Natural killer cell (primary cell): ENCODE results near the gene FBXL19. TPM values are rescaled to one million over a fixed set of nuclear protein-coding genes. Genes with fewer than 3 reads are reported as not detected.
A peak's percentile ranks its signal among the peaks of the same experiment; 100 is the strongest.

Experiments
- ATAC-seq, 3 donors: fragments of 150-1000 bp in 2 of 3; fragments of 200-7000 bp in 1 of 3; cut with Tn5 transposase; 1 replicate in 1 of 3; 2 replicates in 2 of 3; pipeline ENCODE4 v1.10.0; 2021; ENCODE audit warnings: mild to moderate bottlenecking in 2 of 3, moderate library complexity in 2 of 3
- DNase-seq, 2 donors: peaks; one replicate each; pipeline versions ENCODE4 v3.0.0 to v3.0.0-alpha.2; 2013 to 2021; ENCODE audit warnings: mixed read lengths in 1 of 2
- H3K27ac ChIP-seq: one replicate; pipeline ENCODE4 v1.5.1; 2013; ENCODE audit warnings: mild to moderate bottlenecking, low read length
- H3K27me3 ChIP-seq: one replicate; pipeline ENCODE4 v1.6.1; 2013; ENCODE audit warnings: low read length; ENCODE audit not compliant: control insufficient read depth, insufficient read depth
- H3K36me3 ChIP-seq: one replicate; pipeline ENCODE4 v1.6.1; 2013; ENCODE audit warnings: low read length; ENCODE audit not compliant: control insufficient read depth, insufficient read depth
- H3K4me1 ChIP-seq: one replicate; pipeline ENCODE4 v1.6.1; 2013; ENCODE audit warnings: low read length; ENCODE audit not compliant: control insufficient read depth, insufficient read depth
- H3K4me3 ChIP-seq: one replicate; pipeline ENCODE4 v1.5.1; 2013; ENCODE audit warnings: low read length
- H3K9me3 ChIP-seq: one replicate; pipeline ENCODE4 v1.6.1; 2013; ENCODE audit warnings: low read length; ENCODE audit not compliant: control insufficient read depth, insufficient read depth
- H3K27ac Mint-ChIP-seq, 2 donors: one replicate each; pipeline ENCODE4 v1.8.0; 2022; ENCODE audit warnings: mild to moderate bottlenecking in 2 of 2, mixed read lengths in 2 of 2, moderate library complexity in 1 of 2
- H3K27me3 Mint-ChIP-seq, 2 donors: one replicate each; pipeline ENCODE4 v1.8.0; 2022; ENCODE audit warnings: low read depth in 2 of 2, mixed read lengths in 2 of 2
- H3K36me3 Mint-ChIP-seq: one replicate; pipeline ENCODE4 v1.8.0; 2022; ENCODE audit warnings: mixed read lengths
- H3K4me1 Mint-ChIP-seq, 2 donors: one replicate each; pipeline ENCODE4 v1.8.0; 2022; ENCODE audit warnings: mixed read lengths in 2 of 2
- H3K4me3 Mint-ChIP-seq: one replicate; pipeline ENCODE4 v1.8.0; 2022; ENCODE audit warnings: mild to moderate bottlenecking, moderate library complexity, mixed read lengths
- H3K9me3 Mint-ChIP-seq, 2 donors: one replicate each; pipeline ENCODE4 v1.8.0; 2022; ENCODE audit warnings: mixed read lengths in 2 of 2
- CTCF ChIP-seq: fragments of 200-600 bp; IDR thresholded peaks from one replicate; pipeline ENCODE4 v1.8.0; 2022; ENCODE audit warnings: antibody characterized with exemption
- whole genome bisulfite sequencing: methylation state at CpG from one replicate; pipeline ENCODE4 v1.1.7; 2013; ENCODE audit warnings: missing lambda C conversion rate; ENCODE audit not compliant: insufficient coverage; 5-methylcytosine and 5-hydroxymethylcytosine counted together
- intact Hi-C: fragments of 100-400 bp; cut with micrococcal nuclease; formaldehyde crosslinking; loops from one replicate; pipeline ENCODE4 v1.14.2; 2022
- total RNA-seq, 4 donors: library from RNA; stranded (reverse); fragments of 120-200 nt in 1 of 4; gene quantifications; one replicate each; pipeline versions ENCODE4 v1.2.3 to v1.2.4, GENCODE V29; 2013 to 2022

FBXL19 gene
- total RNA-seq, 3 donors from 2014 or later (not counting 1 experiment from before 2014, with no cell fraction given): 10.1 to 13.3 (median 12.4) TPM

- Mint-ChIP-seq H3K27ac (no peak overlapping the region), H3K4me1 (peaks cover 0 to 15% of the 10 kb centered on the region in 2 donors), H3K9me3 (no peaks in the 10 kb centered on the region), H3K4me3 (peak overlapping the region; percentile 21), H3K27me3 (peaks cover 0 to 9% of the 10 kb centered on the region in 2 donors), H3K36me3 (no peaks in the 10 kb centered on the region)
- WGBS: 92% methylated on average over 11 of the region's 11 CpGs
- Histone ChIP-seq H3K27me3 (no peaks in the 10 kb centered on the region), H3K4me3 (no peak overlapping the region), H3K4me1 (peaks cover 13% of the 10 kb centered on the region), H3K36me3 (no peaks in the 10 kb centered on the region), H3K27ac (no peak overlapping the region), H3K9me3 (no peaks in the 10 kb centered on the region)
- no peak for TF ChIP-seq CTCF
- DNase-seq (no peak), ATAC-seq (no peak)
- intact Hi-C loops: no loop called here
These were observed 72.6 kb downstream of the FBXL19 start for GRCh38 chr16:30995927-30996323.

DNA sequence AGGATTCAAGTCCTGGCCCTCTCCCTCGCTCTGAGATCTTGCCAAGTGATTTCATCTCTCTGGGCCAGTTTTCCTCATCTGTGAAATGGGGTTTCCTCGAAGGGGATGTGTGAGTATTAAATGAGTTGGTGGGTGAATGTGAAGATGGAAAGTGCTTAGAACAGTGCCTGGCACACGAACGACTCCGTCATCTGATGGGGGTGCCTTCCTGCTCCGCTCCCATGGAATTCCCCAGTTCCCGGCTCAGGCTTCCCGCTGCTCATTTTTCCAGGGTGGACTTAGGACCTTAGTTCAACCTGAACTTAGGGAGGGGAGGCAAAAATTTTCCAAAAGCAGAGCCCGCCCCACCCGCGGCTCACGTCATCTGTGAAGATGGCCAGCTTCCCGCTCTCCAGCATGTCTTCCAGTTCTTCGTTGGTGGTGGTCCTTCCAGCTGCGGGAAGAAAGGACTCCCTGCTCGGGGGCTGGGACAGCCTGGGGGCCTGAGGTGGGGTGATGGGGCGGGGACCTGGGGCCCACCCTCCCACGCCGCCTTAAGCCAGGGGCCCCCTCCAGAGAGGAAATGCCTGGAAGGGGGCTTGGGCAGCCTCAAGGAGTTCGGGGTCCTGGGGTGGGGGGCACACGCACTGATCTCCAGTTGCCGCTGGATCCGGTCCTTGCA, 73.1 kb downstream of the FBXL19 start:
- Histone ChIP-seq H3K36me3 (no peaks in the 10 kb centered on the region), H3K4me1 (peaks cover 13% of the 10 kb centered on the region), H3K4me3 (peak overlapping the region; percentile 38), H3K9me3 (no peaks in the 10 kb centered on the region), H3K27ac (peak overlapping the region; percentile 30), H3K27me3 (no peaks in the 10 kb centered on the region)
- peak overlapping the region; percentile 61 for H3K4me3 Mint-ChIP-seq
- H3K27ac Mint-ChIP-seq: no peak overlapping the region
- ATAC-seq (no peak), DNase-seq (no peak)
- WGBS: 44% methylated on average over 23 of the region's 23 CpGs
- H3K4me1 Mint-ChIP-seq: peaks cover 0 to 10% of the 10 kb centered on the region in 2 donors
- H3K9me3 Mint-ChIP-seq: no peaks in the 10 kb centered on the region
- TF ChIP-seq CTCF: no peak
- peaks cover 0 to 9% of the 10 kb centered on the region in 2 donors for H3K27me3 Mint-ChIP-seq
- intact Hi-C loops: no loop called here
- H3K36me3 Mint-ChIP-seq: no peaks in the 10 kb centered on the region

DNA sequence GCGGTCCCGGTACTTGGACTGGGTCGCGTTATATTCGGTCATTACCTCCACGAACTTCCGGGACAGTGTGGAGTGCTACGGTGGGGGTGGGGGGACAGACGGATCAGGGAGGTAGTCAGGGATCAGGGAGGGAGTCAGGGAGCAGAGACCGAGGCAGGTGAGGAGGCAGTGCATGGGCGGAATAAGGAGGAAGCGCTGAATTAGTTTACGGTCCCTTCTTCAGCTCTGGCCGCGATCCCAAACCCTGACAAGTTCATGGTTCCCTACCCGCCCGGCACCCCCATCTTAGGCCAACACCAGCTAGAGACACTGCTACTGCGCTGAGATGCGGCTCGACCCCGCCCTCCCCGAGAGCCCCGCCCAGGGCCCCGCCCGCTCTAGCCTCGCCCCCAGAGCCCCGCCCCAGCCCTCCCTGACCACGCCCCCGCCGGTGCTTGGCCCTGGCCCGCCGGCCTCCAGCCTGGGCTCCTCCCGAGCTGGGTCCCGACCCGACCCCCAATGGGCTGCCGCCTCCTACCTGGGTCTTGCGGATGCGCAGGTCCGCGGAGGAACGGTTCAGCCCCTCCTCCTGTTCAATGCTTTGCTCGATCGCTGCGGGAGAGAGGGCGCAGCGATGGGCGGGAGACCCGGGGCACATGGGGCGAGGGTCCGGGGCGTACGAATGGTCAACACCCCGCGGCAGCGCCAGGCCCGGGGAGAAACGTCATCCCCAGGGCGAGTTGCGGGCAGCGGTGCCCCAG, 73.8 kb downstream of the FBXL19 start:
- Mint-ChIP-seq H3K36me3 (no peaks in the 10 kb centered on the region), H3K27ac (no peak overlapping the region), H3K4me3 (peak overlapping the region; percentile 61), H3K27me3 (peaks cover 0 to 9% of the 10 kb centered on the region in 2 donors), H3K9me3 (no peaks in the 10 kb centered on the region), H3K4me1 (peaks cover 0 to 10% of the 10 kb centered on the region in 2 donors)
- H3K27ac ChIP-seq: peak overlapping the region; percentile 30
- no peaks in the 10 kb centered on the region for H3K27me3 ChIP-seq
- peaks cover 13% of the 10 kb centered on the region for H3K4me1 ChIP-seq
- 4% methylated on average over 60 of the region's 60 CpGs for WGBS
- no peak for TF ChIP-seq CTCF
- H3K36me3 ChIP-seq: no peaks in the 10 kb centered on the region
- H3K9me3 ChIP-seq: no peaks in the 10 kb centered on the region
- peak; percentile 96 to 98 (median 97) for ATAC-seq
- intact Hi-C loops: no loop called here
- peak overlapping the region; percentile 38 for H3K4me3 ChIP-seq
- DNase-seq: peak; percentile 47 to 87
